IMR-90 (cell line): ENCODE data around the gene CAND1. TPM values are rescaled to one million over a fixed set of nuclear protein-coding genes. Genes with fewer than 3 reads are reported as not detected.

Experiments used
- ATAC-seq: fragments of 200-7000 bp; cut with Tn5 transposase; 2 replicates; pipeline ENCODE4 v1.9.1; 2020; ENCODE audit warnings: low read depth, mild to moderate bottlenecking, moderate library complexity
- BruUV-seq: library from RNA; stranded (reverse); fragments of 400-500 nt; replicated peaks from 2 replicates; lab custom pipeline; 2021; lab: Mats Ljungman, UMichigan
- CTCF ChIA-PET: fragments of 300-600 bp; formaldehyde crosslinking; extraction: SDS; loops from one replicate; lab custom pipeline; 2021; ENCODE audit warnings: antibody characterized with exemption; lab: Yijun Ruan, JAX
- POLR2A ChIA-PET: fragments of 300-600 bp; sonication (Branson Sonifier 250); formaldehyde crosslinking; loops from one replicate; lab custom pipeline; 2022; ENCODE audit warnings: antibody characterized with exemption; ENCODE audit not compliant: unreplicated experiment; lab: Charles Lee
- DNase-seq: peaks from one replicate; pipeline ENCODE4 v3.0.0; 2013
- H2AFZ ChIP-seq: replicated peaks from 2 replicates; pipeline ENCODE3; 2013; ENCODE audit warnings: low read length, mild to moderate bottlenecking; ENCODE audit not compliant: poor library complexity
- H2AK5ac ChIP-seq: 2 replicates; pipeline ENCODE4 v1.6.1; 2013; ENCODE audit warnings: low read depth, low read length, inconsistent platforms
- H2AK9ac ChIP-seq: replicated peaks from 2 replicates; pipeline ENCODE3; 2013; ENCODE audit warnings: mild to moderate bottlenecking, low read depth, low read length, moderate library complexity; ENCODE audit not compliant: poor library complexity
- H2BK120ac ChIP-seq: 2 replicates; pipeline ENCODE4 v1.6.1; 2013; ENCODE audit warnings: low read depth, low read length, inconsistent platforms
- H2BK15ac ChIP-seq: 3 replicates; pipeline ENCODE4 v1.6.1; 2013; ENCODE audit warnings: low read depth, low read length, inconsistent platforms
- H2BK20ac ChIP-seq: 2 replicates; pipeline ENCODE4 v1.6.1; 2013; ENCODE audit warnings: low read depth, mild to moderate bottlenecking, inconsistent platforms, low read length, moderate library complexity
- H2BK5ac ChIP-seq: 2 replicates; pipeline ENCODE4 v1.6.1; 2013; ENCODE audit warnings: mild to moderate bottlenecking, low read depth, low read length, inconsistent platforms; ENCODE audit not compliant: poor library complexity, severe bottlenecking
- H3K14ac ChIP-seq: replicated peaks from 2 replicates; pipeline ENCODE4 v1.6.1; 2013; ENCODE audit warnings: low read depth, low read length, inconsistent platforms
- H3K18ac ChIP-seq: 2 replicates; pipeline ENCODE4 v1.6.1; 2013; ENCODE audit warnings: low read depth, low read length, control low read depth
- H3K23ac ChIP-seq: 2 replicates; pipeline ENCODE4 v1.6.1; 2013; ENCODE audit warnings: low read depth, low read length, inconsistent platforms
- H3K27ac ChIP-seq: 2 replicates; pipeline ENCODE4 v1.5.1; 2013; ENCODE audit warnings: mild to moderate bottlenecking, control low read depth, low read length; ENCODE audit not compliant: insufficient read depth
- H3K27me3 ChIP-seq: 2 replicates; pipeline ENCODE4 v1.6.1; 2013; ENCODE audit warnings: low read length; ENCODE audit not compliant: control insufficient read depth, insufficient read depth
- H3K36me3 ChIP-seq: 2 replicates; pipeline ENCODE4 v1.6.1; 2013; ENCODE audit warnings: low read length, mixed read lengths; ENCODE audit not compliant: control insufficient read depth, insufficient read depth
- H3K4ac ChIP-seq: 2 replicates; pipeline ENCODE4 v1.6.1; 2013; ENCODE audit warnings: low read depth, low read length, inconsistent platforms
- H3K4me1 ChIP-seq: 2 replicates; pipeline ENCODE4 v1.6.1; 2013; ENCODE audit warnings: low read length, mixed read lengths; ENCODE audit not compliant: control insufficient read depth, insufficient read depth
- H3K4me2 ChIP-seq: 2 replicates; pipeline ENCODE4 v1.6.1; 2013; ENCODE audit warnings: low read depth, mild to moderate bottlenecking, control low read depth, low read length, moderate library complexity
- H3K4me3 ChIP-seq: 2 replicates; pipeline ENCODE4 v1.5.1; 2013; ENCODE audit warnings: low read depth, mild to moderate bottlenecking, control low read depth, low read length, moderate library complexity; ENCODE audit not compliant: insufficient read depth
- H3K56ac ChIP-seq: 2 replicates; pipeline ENCODE4 v1.6.1; 2013; ENCODE audit warnings: low read length, inconsistent platforms; ENCODE audit not compliant: insufficient read depth; ENCODE audit errors: extremely low read depth
- H3K79me1 ChIP-seq, 2 experiments: 2 replicates each; pipeline ENCODE4 v1.6.1; 2013; ENCODE audit warnings: low read length in 2 of 2, inconsistent platforms in 1 of 2, low read depth in 1 of 2
- H3K9ac ChIP-seq: 2 replicates; pipeline ENCODE4 v1.6.1; 2013; ENCODE audit warnings: low read depth, low read length, control low read depth
- H3K9me1 ChIP-seq: 2 replicates; pipeline ENCODE4 v1.6.1; 2013; ENCODE audit warnings: low read length, inconsistent platforms; ENCODE audit not compliant: insufficient read depth
- H3K9me3 ChIP-seq: 2 replicates; pipeline ENCODE4 v1.6.1; 2013; ENCODE audit warnings: low read length; ENCODE audit not compliant: control insufficient read depth, insufficient read depth
- H4K20me1 ChIP-seq: 2 replicates; pipeline ENCODE4 v1.6.1; 2013; ENCODE audit warnings: low read length, inconsistent platforms; ENCODE audit not compliant: insufficient read depth
- H4K5ac ChIP-seq: 2 replicates; pipeline ENCODE4 v1.6.1; 2013; ENCODE audit warnings: mild to moderate bottlenecking, low read depth, low read length, control low read depth
- H4K8ac ChIP-seq, 2 experiments: 2 replicates each; pipeline ENCODE4 v1.6.1; 2013; ENCODE audit warnings: low read depth in 2 of 2, low read length in 2 of 2, control low read depth in 1 of 2, inconsistent platforms in 1 of 2
- H4K91ac ChIP-seq: 2 replicates; pipeline ENCODE4 v1.6.1; 2013; ENCODE audit warnings: low read depth, low read length, inconsistent platforms; ENCODE audit not compliant: insufficient read depth
- CHD1 ChIP-seq: IDR thresholded peaks from 2 replicates; pipeline ENCODE4 v1.6.1; 2012; ENCODE audit warnings: low read depth, low read length, improper control_type of control experiment
- MAFK ChIP-seq: IDR thresholded peaks from 2 replicates; pipeline ENCODE4 v1.6.1; 2012; ENCODE audit warnings: low read depth, low read length, improper control_type of control experiment
- MAZ ChIP-seq: IDR thresholded peaks from 2 replicates; pipeline ENCODE4 v1.6.1; 2012; ENCODE audit warnings: low read depth, mild to moderate bottlenecking, low read length, improper control_type of control experiment, moderate library complexity, borderline replicate concordance
- RAD21 ChIP-seq: IDR thresholded peaks from 2 replicates; pipeline ENCODE4 v1.6.1; 2012; ENCODE audit warnings: low read length, improper control_type of control experiment
- RFX5 ChIP-seq: IDR thresholded peaks from 2 replicates; pipeline ENCODE4 v1.8.0; 2012; ENCODE audit warnings: low read depth, mild to moderate bottlenecking, low read length, moderate library complexity
- WGBS, 2 experiments: methylation state at CpG; one replicate each; pipeline versions ENCODE4 v1.1.5 to v1.1.7; 2013; ENCODE audit warnings: missing lambda C conversion rate in 2 of 2; ENCODE audit not compliant: insufficient read length in 1 of 2; ENCODE audit errors: extremely low coverage in 2 of 2; 5-methylcytosine and 5-hydroxymethylcytosine counted together
- dilution Hi-C: fragments of 300-500 bp; cut with HindIII; formaldehyde crosslinking; loops from one replicate; pipeline ENCODE4 v1.14.3; 2018; ENCODE audit warnings: low sequenced_read_pairs; ENCODE audit not compliant: unreplicated experiment
- in situ Hi-C: fragments of 300-500 bp; cut with MboI; formaldehyde crosslinking; loops from 3 replicates; pipeline ENCODE4 v1.14.3; 2019; ENCODE audit warnings: low sequenced_read_pairs, inconsistent platforms, mixed read lengths
- intact Hi-C: fragments of 100-400 bp; cut with micrococcal nuclease; formaldehyde crosslinking; loops from 2 replicates; pipeline ENCODE4 v1.10.0; 2022
- polyA plus RNA-seq, 3 experiments: library from polyadenylated mRNA; depleted of rRNA; stranded (reverse); fragments of >200 nt; gene quantifications; 2 replicates each; pipeline ENCODE4 v1.2.3, GENCODE V29; 2012; ENCODE audit warnings: low replicate concordance in 1 of 3
- total RNA-seq: library from RNA; depleted of rRNA; stranded (reverse); fragments of >200 nt; gene quantifications from 2 replicates; pipeline ENCODE4 v1.2.3, GENCODE V29; 2012
- TF ChIP-seq, protein P1 (sequence below): fragments of 150-350 bp; IDR thresholded peaks from 2 replicates; pipeline ENCODE4 v1.6.1; 2016; ENCODE audit warnings: low read depth, mild to moderate bottlenecking, low read length, moderate library complexity, borderline replicate concordance

Gene CAND1
- total and polyA plus RNA-seq, 2 of the 4 experiments (the other 2 are of a cell fraction) = 42.6 to 91.4 TPM

- TF ChIP-seq MAFK (no peak), CHD1 (no peak), MAZ (no peak)
Measured at GRCh38 chr12:67355428-67356379, 86.5 kb downstream of the CAND1 start (continued).

- Histone ChIP-seq H3K27ac (no peak overlapping the region), H3K36me3 (no peaks in the 10 kb centered on the region), H4K91ac (no peak overlapping the region), H2BK120ac (no peak overlapping the region), H3K18ac (no peak overlapping the region), H3K4me1 (peaks cover 3% of the 10 kb centered on the region), H2AFZ (no peak overlapping the region), H2AK9ac (no peak overlapping the region), H3K9ac (no peak overlapping the region), H2BK20ac (no peak overlapping the region), H4K8ac (no peak overlapping the region), H4K5ac (no peak overlapping the region), H3K4me2 (no peak overlapping the region), H2AK5ac (no peak overlapping the region), H3K4ac (no peak overlapping the region), H3K23ac (no peak overlapping the region), H3K27me3 (no peaks in the 10 kb centered on the region), H3K9me3 (no peaks in the 10 kb centered on the region), H3K4me3 (no peak overlapping the region), H3K56ac (no peak overlapping the region), H2BK15ac (no peak overlapping the region), H3K79me1 (no peaks in the 10 kb centered on the region), H3K9me1 (no peaks in the 10 kb centered on the region), H2BK5ac (no peak overlapping the region), H4K20me1 (no peaks in the 10 kb centered on the region), H3K14ac (no peak overlapping the region)
- in situ Hi-C loops (loop anchor here (5.0 to 10.0 kb wide), 3 partner anchors 81 to 586 kb away; no protein-coding TSS in a partner anchor), intact Hi-C loops (loop anchor here (1.0 to 5.0 kb wide), 5 partner anchors 58 to 960 kb away; no protein-coding TSS in a partner anchor), dilution Hi-C loops (no loop called here)
- POLR2A ChIA-PET = interaction anchor here (0.6 kb wide), 1 partner anchor 87 kb away, joined by 31 read pairs; the partner anchor contains the start of gene CAND1
- DNase-seq (no peak), ATAC-seq (no peak)
- CTCF ChIA-PET = interaction anchor here (0.6 to 2.7 kb wide), 17 partner anchors 10 to 1756 kb away, joined by 3 to 8 read pairs (median 3); no protein-coding TSS in a partner anchor
- TF ChIP-seq RFX5 (no peak), RAD21 (no peak)
- TF ChIP-seq, protein P1, sequence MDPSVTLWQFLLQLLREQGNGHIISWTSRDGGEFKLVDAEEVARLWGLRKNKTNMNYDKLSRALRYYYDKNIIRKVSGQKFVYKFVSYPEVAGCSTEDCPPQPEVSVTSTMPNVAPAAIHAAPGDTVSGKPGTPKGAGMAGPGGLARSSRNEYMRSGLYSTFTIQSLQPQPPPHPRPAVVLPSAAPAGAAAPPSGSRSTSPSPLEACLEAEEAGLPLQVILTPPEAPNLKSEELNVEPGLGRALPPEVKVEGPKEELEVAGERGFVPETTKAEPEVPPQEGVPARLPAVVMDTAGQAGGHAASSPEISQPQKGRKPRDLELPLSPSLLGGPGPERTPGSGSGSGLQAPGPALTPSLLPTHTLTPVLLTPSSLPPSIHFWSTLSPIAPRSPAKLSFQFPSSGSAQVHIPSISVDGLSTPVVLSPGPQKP = no peak
- no CpG with 5 or more reads among the region's 1 CpG for WGBS, 2 experiments
- BruUV-seq = no TSS peak
Measured at GRCh38 chr12:67356380-67356774, 87.2 kb downstream of the CAND1 start.
